Esophagus squamous epithelium (tissue), 4 donors: Measurements from ENCODE around the gene GSK3B.

Experiments
- POLR2A ChIP-seq, 4 donors: fragments of 450-650 bp; IDR thresholded peaks; one replicate each; pipeline ENCODE4 v1.6.1; 2017; ENCODE audit warnings: antibody characterized with exemption in 4 of 4, mild to moderate bottlenecking in 4 of 4, moderate library complexity in 3 of 4
- TF ChIP-seq, protein P1 (sequence below), 6 experiments: fragments of 450-650 bp in 4 of 6; fragments of 200-600 bp in 2 of 6; sonication (generic) in 2 of 6; IDR thresholded peaks; one replicate each; pipeline ENCODE4 v1.5.1; 2016 to 2019; ENCODE audit warnings: antibody characterized with exemption in 6 of 6, mild to moderate bottlenecking in 4 of 6, moderate library complexity in 4 of 6

DNA sequence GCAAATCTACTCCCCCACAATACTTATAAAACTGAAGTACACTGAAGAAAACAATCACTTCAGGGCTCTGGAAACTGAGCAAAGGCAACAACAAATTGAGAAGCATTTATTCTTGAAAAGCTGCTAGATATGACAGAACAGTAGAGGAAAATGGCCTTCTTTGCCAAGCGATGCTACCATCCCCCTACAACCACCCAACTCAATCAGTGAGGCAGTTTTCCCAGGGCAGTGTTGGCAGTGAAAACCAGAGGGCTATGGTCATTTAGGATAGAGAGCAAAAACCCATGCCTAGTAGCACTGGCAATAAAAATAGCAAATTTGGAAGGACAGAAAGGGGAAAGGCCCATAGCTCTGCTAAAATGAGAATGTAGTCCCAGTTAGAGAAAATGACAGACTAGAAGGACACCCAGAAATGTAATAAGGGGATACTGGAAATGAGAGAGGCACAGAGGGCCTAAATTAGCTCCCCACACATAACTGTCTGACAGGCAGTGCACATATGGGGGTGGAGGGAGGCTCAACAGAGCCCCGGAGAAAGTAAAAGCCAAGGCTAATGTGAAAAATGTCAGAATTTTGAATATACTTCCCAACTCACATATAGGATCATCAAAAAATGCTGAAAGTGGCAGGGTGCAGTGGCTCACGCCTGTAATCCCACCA lies 143.5 kb downstream of the GSK3B start:
- TF ChIP-seq POLR2A (IDR thresholded peaks at IDR 0.05), result no peak
- TF ChIP-seq, protein P1, sequence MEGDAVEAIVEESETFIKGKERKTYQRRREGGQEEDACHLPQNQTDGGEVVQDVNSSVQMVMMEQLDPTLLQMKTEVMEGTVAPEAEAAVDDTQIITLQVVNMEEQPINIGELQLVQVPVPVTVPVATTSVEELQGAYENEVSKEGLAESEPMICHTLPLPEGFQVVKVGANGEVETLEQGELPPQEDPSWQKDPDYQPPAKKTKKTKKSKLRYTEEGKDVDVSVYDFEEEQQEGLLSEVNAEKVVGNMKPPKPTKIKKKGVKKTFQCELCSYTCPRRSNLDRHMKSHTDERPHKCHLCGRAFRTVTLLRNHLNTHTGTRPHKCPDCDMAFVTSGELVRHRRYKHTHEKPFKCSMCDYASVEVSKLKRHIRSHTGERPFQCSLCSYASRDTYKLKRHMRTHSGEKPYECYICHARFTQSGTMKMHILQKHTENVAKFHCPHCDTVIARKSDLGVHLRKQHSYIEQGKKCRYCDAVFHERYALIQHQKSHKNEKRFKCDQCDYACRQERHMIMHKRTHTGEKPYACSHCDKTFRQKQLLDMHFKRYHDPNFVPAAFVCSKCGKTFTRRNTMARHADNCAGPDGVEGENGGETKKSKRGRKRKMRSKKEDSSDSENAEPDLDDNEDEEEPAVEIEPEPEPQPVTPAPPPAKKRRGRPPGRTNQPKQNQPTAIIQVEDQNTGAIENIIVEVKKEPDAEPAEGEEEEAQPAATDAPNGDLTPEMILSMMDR (IDR thresholded peaks at IDR 0.05), result no peak
